Osteocyte (in vitro differentiated cells): ENCODE measurements around the gene PDRG1. TPM values are rescaled to one million over a fixed set of nuclear protein-coding genes. Genes with fewer than 3 reads are reported as not detected.

Experiments used
- DNase-seq: peaks from one replicate; pipeline ENCODE4 v3.0.0; 2021; ENCODE audit warnings: mixed read lengths; ENCODE audit not compliant: unreplicated experiment; ENCODE audit errors: extremely low spot score
- H3K27ac Mint-ChIP-seq: one replicate; pipeline ENCODE4 v1.8.0; 2021; ENCODE audit warnings: mild to moderate bottlenecking, mixed read lengths; ENCODE audit not compliant: unreplicated experiment
- H3K27me3 Mint-ChIP-seq: one replicate; pipeline ENCODE4 v1.8.0; 2021; ENCODE audit warnings: mixed read lengths; ENCODE audit not compliant: unreplicated experiment
- H3K36me3 Mint-ChIP-seq: one replicate; pipeline ENCODE4 v1.8.0; 2021; ENCODE audit warnings: mixed read lengths; ENCODE audit not compliant: unreplicated experiment
- H3K4me1 Mint-ChIP-seq: one replicate; pipeline ENCODE4 v1.8.0; 2021; ENCODE audit warnings: mixed read lengths; ENCODE audit not compliant: unreplicated experiment
- H3K4me3 Mint-ChIP-seq: one replicate; pipeline ENCODE4 v1.8.0; 2021; ENCODE audit warnings: mild to moderate bottlenecking, moderate library complexity, mixed read lengths; ENCODE audit not compliant: unreplicated experiment
- H3K9me3 Mint-ChIP-seq: one replicate; pipeline ENCODE4 v1.8.0; 2021; ENCODE audit warnings: mixed read lengths; ENCODE audit not compliant: unreplicated experiment
- CTCF ChIP-seq: fragments of 200-600 bp; sonication (generic); IDR thresholded peaks from 2 replicates; pipeline ENCODE4 v1.5.0; 2021; ENCODE audit warnings: antibody characterized with exemption, mild to moderate bottlenecking, moderate library complexity
- total RNA-seq: library from RNA; stranded (reverse); gene quantifications from 2 replicates; pipeline ENCODE4 v1.2.1, GENCODE V29; 2021

PDRG1 gene
- total RNA-seq, 1 donor from 2014 or later, result 12.2 TPM

GRCh38 chr20:31896049-31896448, 55.8 kb downstream of the PDRG1 start:
- Mint-ChIP-seq H3K4me1 (no peaks in the 10 kb centered on the region), H3K4me3 (no peak overlapping the region), H3K27ac (no peak overlapping the region), H3K36me3 (no peaks in the 10 kb centered on the region), H3K27me3 (peaks cover 51% of the 10 kb centered on the region), H3K9me3 (no peaks in the 10 kb centered on the region)
- no peak for TF ChIP-seq CTCF
- DNase-seq, result no peak

GRCh38 chr20:31894980-31895675, 56.7 kb downstream of the PDRG1 start:
- no peak overlapping the region for H3K27ac Mint-ChIP-seq
- TF ChIP-seq CTCF, result no peak
- DNase-seq, result no peak
- peaks cover 52% of the 10 kb centered on the region for H3K27me3 Mint-ChIP-seq
- H3K4me1 Mint-ChIP-seq, result no peaks in the 10 kb centered on the region
- H3K36me3 Mint-ChIP-seq, result no peaks in the 10 kb centered on the region
- H3K4me3 Mint-ChIP-seq, result no peak overlapping the region
- no peaks in the 10 kb centered on the region for H3K9me3 Mint-ChIP-seq

Other genes starting within 250 kb of the PDRG1 start
- gene BCL2L1, start 229.2 kb downstream of the PDRG1 start, total RNA-seq, result 67.0 and 69.4 TPM in 2 replicates
- gene TPX2, start 212.8 kb downstream of the PDRG1 start, total RNA-seq, result 22.6 and 25.5 TPM in 2 replicates
- gene MYLK2, start 132.7 kb downstream of the PDRG1 start, total RNA-seq, result 0.10 and 0.27 TPM in 2 replicates
- gene FOXS1, start 106.4 kb downstream of the PDRG1 start, total RNA-seq, result 11.8 and 13.6 TPM in 2 replicates
- gene DUSP15, start 81.5 kb downstream of the PDRG1 start, total RNA-seq, result 2.1 and 3.2 TPM in 2 replicates
- gene TTLL9, start 81.4 kb downstream of the PDRG1 start, total RNA-seq, result 0.18 and 0.24 TPM in 2 replicates
- not detected in 2 replicates for gene XKR7, start 16.1 kb upstream of the PDRG1 start, total RNA-seq
- not detected in 2 replicates for gene CCM2L, start 58.4 kb upstream of the PDRG1 start, total RNA-seq
- not detected in 2 replicates for gene HCK, start 100.2 kb upstream of the PDRG1 start, total RNA-seq
- 64.4 and 67.3 TPM in 2 replicates for gene TM9SF4, start 157.7 kb upstream of the PDRG1 start, total RNA-seq